Panc1 (cell line): ENCODE results near the gene RBM19. TPM values are rescaled to one million over a fixed set of nuclear protein-coding genes. Genes with fewer than 3 reads are reported as not detected.

ENCODE experiments used
- ATAC-seq: fragments of 200-7000 bp; cut with Tn5 transposase; 2 replicates; pipeline ENCODE4 v1.9.1; 2020; ENCODE audit warnings: mild to moderate bottlenecking, moderate library complexity
- BruUV-seq: library from RNA; stranded (reverse); fragments of 400-500 nt; replicated peaks from 2 replicates; lab custom pipeline; 2021; lab: Mats Ljungman, UMichigan
- CTCF ChIA-PET: fragments of 300-600 bp; sonication (Branson Sonifier 250); formaldehyde crosslinking; loops from one replicate; lab custom pipeline; 2022; ENCODE audit warnings: antibody characterized with exemption; lab: Charles Lee
- POLR2A ChIA-PET: fragments of 300-600 bp; sonication (Branson Sonifier 250); formaldehyde crosslinking; loops from one replicate; lab custom pipeline; 2022; ENCODE audit warnings: antibody characterized with exemption; lab: Charles Lee
- DNase-seq: peaks from one replicate; pipeline ENCODE4 v3.0.0-alpha.2; 2010; ENCODE audit warnings: low read depth, low spot score
- H3K27ac ChIP-seq: 2 replicates; pipeline ENCODE4 v1.5.1; 2011; ENCODE audit warnings: mild to moderate bottlenecking, low read length, inconsistent platforms
- H3K27me3 ChIP-seq: fragments of 200-500 bp; sonication (Bioruptor generic); 2 replicates; pipeline ENCODE4 v1.6.0; 2014; ENCODE audit warnings: low read length, inconsistent platforms; ENCODE audit not compliant: control insufficient read depth, insufficient read depth
- H3K36me3 ChIP-seq: fragments of 200-500 bp; sonication (Bioruptor generic); 2 replicates; pipeline ENCODE4 v1.5.1; 2014; ENCODE audit warnings: inconsistent platforms, mild to moderate bottlenecking, low read length, moderate library complexity; ENCODE audit not compliant: control insufficient read depth, insufficient read depth
- H3K4me1 ChIP-seq: 2 replicates; pipeline ENCODE4 v1.5.1; 2011; ENCODE audit warnings: inconsistent platforms, mild to moderate bottlenecking, low read length, moderate library complexity; ENCODE audit not compliant: control insufficient read depth, insufficient read depth
- H3K4me3 ChIP-seq, 2 experiments: 2 replicates each; pipeline ENCODE4 v1.5.1; 2011 to 2012; ENCODE audit warnings: low read depth in 2 of 2, low read length in 2 of 2, mild to moderate bottlenecking in 2 of 2, inconsistent platforms in 1 of 2, moderate library complexity in 1 of 2
- H3K9me3 ChIP-seq: fragments of 200-500 bp; sonication (Bioruptor generic); 2 replicates; pipeline ENCODE4 v1.5.1; 2014; ENCODE audit warnings: low read depth, mild to moderate bottlenecking, inconsistent platforms, low read length, moderate library complexity; ENCODE audit not compliant: control insufficient read depth, insufficient read depth
- CTCF ChIP-seq: fragments of 450-650 bp; IDR thresholded peaks from 2 replicates; pipeline ENCODE4 v1.5.1; 2017; ENCODE audit warnings: mild to moderate bottlenecking
- POLR2AphosphoS5 ChIP-seq: IDR thresholded peaks from 2 replicates; pipeline ENCODE4 v1.6.1; 2012; ENCODE audit warnings: mild to moderate bottlenecking, low read depth, low read length, moderate library complexity
- REST ChIP-seq, 2 experiments: IDR thresholded peaks; 2 replicates each; pipeline ENCODE4 v1.6.1; 2011 to 2012; ENCODE audit warnings: low read depth in 2 of 2, control low read depth in 1 of 2, low read length in 1 of 2, mild to moderate bottlenecking in 1 of 2, moderate library complexity in 1 of 2; ENCODE audit not compliant: insufficient read depth in 1 of 2
- SIN3A ChIP-seq: IDR thresholded peaks from 2 replicates; pipeline ENCODE4 v1.6.1; 2012; ENCODE audit warnings: low read depth, mild to moderate bottlenecking, low read length, moderate library complexity, borderline replicate concordance; ENCODE audit not compliant: insufficient read depth
- TCF7L2 ChIP-seq: IDR thresholded peaks from 2 replicates; pipeline ENCODE4 v1.6.1; 2011; ENCODE audit warnings: mild to moderate bottlenecking, low read depth, low read length, inconsistent platforms
- in situ Hi-C: cut with HindIII; loops from 2 replicates; pipeline ENCODE4 v1.10.0; 2016; ENCODE audit warnings: low sequenced_read_pairs, low pct_unique_long_range_greater_than_20kb
- intact Hi-C: fragments of 100-400 bp; cut with micrococcal nuclease; formaldehyde crosslinking; loops from one replicate; pipeline ENCODE4 v1.10.0; 2022; ENCODE audit not compliant: unreplicated experiment
- total RNA-seq: library from RNA; stranded (reverse); gene quantifications from one replicate; pipeline ENCODE4 v1.2.1, GENCODE V29; 2021; ENCODE audit not compliant: unreplicated experiment

Gene RBM19
- total RNA-seq, 1 experiment from 2014 or later: 44.8 TPM

- Histone ChIP-seq H3K9me3 (no peaks in the 10 kb centered on the region), H3K27ac (no peak overlapping the region), H3K36me3 (no peaks in the 10 kb centered on the region), H3K4me3 (no peak overlapping the region), H3K27me3 (peaks cover 9% of the 10 kb centered on the region), H3K4me1 (no peaks in the 10 kb centered on the region)
- ChIA-PET CTCF (no interaction called here), POLR2A (interaction anchor here (0.6 kb wide), 1 partner anchor 338 kb away, joined by 4 read pairs; no protein-coding TSS in a partner anchor)
- no peak for DNase-seq
- ATAC-seq: no peak
- intact Hi-C loops: no loop called here
- TF ChIP-seq REST (IDR thresholded peaks at IDR 0.05; ENCODE audit: insufficient read depth in 1 of 2, low read depth in 2 of 2, low read length in 1 of 2): no peak
- no peak for TF ChIP-seq CTCF
- TF ChIP-seq POLR2AphosphoS5: no peak
- no peak for TF ChIP-seq TCF7L2
- no peak for TF ChIP-seq SIN3A
- BruUV-seq: no TSS peak
- in situ Hi-C loops: no loop called here
Observed at GRCh38 chr12:113990250-113991223, 24.4 kb upstream of the RBM19 start.

GRCh38 chr12:113988976-113989375, 22.9 kb upstream of the RBM19 start:
- DNase-seq (no peak), ATAC-seq (no peak)
- ChIA-PET POLR2A (no interaction called here), CTCF (no interaction called here)
- no peak for TF ChIP-seq REST (IDR thresholded peaks at IDR 0.05; ENCODE audit: insufficient read depth in 1 of 2, low read depth in 2 of 2, low read length in 1 of 2)
- no peak for TF ChIP-seq CTCF
- Histone ChIP-seq H3K27me3 (peaks cover 8% of the 10 kb centered on the region), H3K27ac (no peak overlapping the region), H3K4me3 (no peak overlapping the region), H3K9me3 (no peaks in the 10 kb centered on the region), H3K4me1 (no peaks in the 10 kb centered on the region), H3K36me3 (no peaks in the 10 kb centered on the region)
- intact Hi-C loops: no loop called here
- BruUV-seq: no TSS peak
- in situ Hi-C loops: no loop called here
